ENCODE data around the gene LY6G5B. TPM values are rescaled to one million over a fixed set of nuclear protein-coding genes. Genes with fewer than 3 reads are reported as not detected.

Gene LY6G5B
- total RNA-seq (10 to 100 TPM; 44.1 to 48.8 TPM), polyA plus RNA-seq (under 1 TPM in 1 of 3 donors, not detected in 2; 0.25 TPM), total RNA-seq (3.4 to 7.4 (median 5.3) reads per million in 6 experiments)

- Mint-ChIP-seq H3K27me3 (no peaks in the 10 kb centered on the region), H3K36me3 (peaks cover 0 to 79% (median 13%) of the 10 kb centered on the region in 3 donors), H3K4me1 (peaks cover 12 to 39% (median 32%) of the 10 kb centered on the region in 4 donors), H3K4me3 (no peak within 1 kb of the TSS), H3K27ac (peak within 1 kb of the TSS in 5 of 10 donors; percentile 19 to 83 (median 55)), H3K9me3 (no peaks in the 10 kb centered on the region)
- ATAC-seq (no peak), DNase-seq (no peak)
- POLR2A ChIA-PET: interaction anchor here (1.3 to 1.5 kb wide), 2 partner anchors 17 to 233 kb away, joined by 3 to 8 read pairs; partner anchors contain the start of gene BAG6
Measured at GRCh38 chr6:31669676-31670075, at the start of gene LY6G5B. Gene LY6G5B, plus strand, starts transcription at chr6:31669976. Its CDS starts 975 bp downstream, at chr6:31670951.

GRCh38 chr6:31620586-31621319 is 49.0 kb upstream of the LY6G5B start, which contains the start of gene PRRC2A:
Gene PRRC2A, plus strand, starts transcription at chr6:31620715. Its CDS starts 2,075 bp downstream, at chr6:31622790.
- peak in 4 of 10 donors; percentile 84 to 93 (median 86) for DNase-seq
- no peaks in the 10 kb centered on the region for H3K9me3 Mint-ChIP-seq
- H3K36me3 Mint-ChIP-seq: peaks cover 0 to 38% (median 8%) of the 10 kb centered on the region in 3 donors
- no peaks in the 10 kb centered on the region for H3K27me3 Mint-ChIP-seq
- H3K4me3 Mint-ChIP-seq: peak within 1 kb of the TSS; percentile 77 to 99 (median 94)
- peak within 1 kb of the TSS; percentile 95 to 100 (median 98) for H3K27ac Mint-ChIP-seq
- peaks cover 25 to 52% (median 39%) of the 10 kb centered on the region in 4 donors for H3K4me1 Mint-ChIP-seq
- POLR2A ChIA-PET: interaction anchor here (0.9 to 4.4 kb wide), 11 partner anchors 9 to 242 kb away, joined by 3 to 49 read pairs (median 6); partner anchors contain the start of genes BAG6, C6orf47, CSNK2B and GPANK1
- ATAC-seq: peak; percentile 32 to 58

GRCh38 chr6:31621320-31621939 is 48.3 kb upstream of the LY6G5B start:
- H3K4me3 Mint-ChIP-seq: peak overlapping the region; percentile 77 to 95 (median 91)
- peak overlapping the region; percentile 90 to 97 (median 96) for H3K27ac Mint-ChIP-seq
- ATAC-seq: no peak
- H3K27me3 Mint-ChIP-seq: no peaks in the 10 kb centered on the region
- peaks cover 22 to 46% (median 32%) of the 10 kb centered on the region in 4 donors for H3K4me1 Mint-ChIP-seq
- peaks cover 0 to 44% (median 10%) of the 10 kb centered on the region in 3 donors for H3K36me3 Mint-ChIP-seq
- H3K9me3 Mint-ChIP-seq: no peaks in the 10 kb centered on the region
- POLR2A ChIA-PET: interaction anchor here (0.8 to 4.4 kb wide), 13 partner anchors 10 to 241 kb away, joined by 3 to 49 read pairs (median 5); partner anchors contain the start of genes BAG6, C6orf47, CSNK2B and GPANK1
- peak in 1 of 10 donors; percentile 22 for DNase-seq

GRCh38 chr6:31621991-31622390 is 47.8 kb upstream of the LY6G5B start:
- Mint-ChIP-seq H3K27ac (peak overlapping the region; percentile 90 to 97 (median 96)), H3K36me3 (peaks cover 0 to 50% (median 12%) of the 10 kb centered on the region in 3 donors), H3K27me3 (no peaks in the 10 kb centered on the region), H3K4me3 (peak overlapping the region; percentile 77 to 95 (median 91)), H3K4me1 (peaks cover 19 to 42% (median 28%) of the 10 kb centered on the region in 4 donors), H3K9me3 (no peaks in the 10 kb centered on the region)
- POLR2A ChIA-PET: interaction anchor here (0.8 to 4.4 kb wide), 10 partner anchors 9 to 241 kb away, joined by 3 to 49 read pairs (median 9); partner anchors contain the start of genes BAG6, C6orf47, CSNK2B and GPANK1
- ATAC-seq (no peak), DNase-seq (no peak)

GRCh38 chr6:31622684-31623091 is 47.1 kb upstream of the LY6G5B start:
- POLR2A ChIA-PET: interaction anchor here (0.9 to 4.4 kb wide), 10 partner anchors 10 to 42 kb away, joined by 3 to 49 read pairs (median 10); partner anchors contain the start of genes BAG6, C6orf47, CSNK2B and GPANK1
- peak overlapping the region; percentile 88 to 97 (median 96) for H3K27ac Mint-ChIP-seq
- H3K36me3 Mint-ChIP-seq: peaks cover 6 to 57% (median 18%) of the 10 kb centered on the region in 3 donors
- DNase-seq (no peak), ATAC-seq (no peak)
- peaks cover 24 to 38% (median 31%) of the 10 kb centered on the region in 4 donors for H3K4me1 Mint-ChIP-seq
- H3K4me3 Mint-ChIP-seq: peak overlapping the region in 5 of 10 donors; percentile 8 to 94 (median 77)
- no peaks in the 10 kb centered on the region for H3K27me3 Mint-ChIP-seq
- no peaks in the 10 kb centered on the region for H3K9me3 Mint-ChIP-seq

GRCh38 chr6:31624070-31624469 is 45.7 kb upstream of the LY6G5B start:
- no peaks in the 10 kb centered on the region for H3K9me3 Mint-ChIP-seq
- H3K27ac Mint-ChIP-seq: peak overlapping the region in 3 of 10 donors; percentile 55 to 58 (median 55)
- no peak overlapping the region for H3K4me3 Mint-ChIP-seq
- DNase-seq (no peak), ATAC-seq (no peak)
- H3K36me3 Mint-ChIP-seq: peaks cover 7 to 71% (median 23%) of the 10 kb centered on the region in 3 donors
- H3K27me3 Mint-ChIP-seq: no peaks in the 10 kb centered on the region
- POLR2A ChIA-PET: interaction anchor here (0.8 to 1.1 kb wide), 2 partner anchors 19 to 28 kb away, joined by 3 to 4 read pairs; no protein-coding TSS in a partner anchor
- peaks cover 24 to 36% (median 31%) of the 10 kb centered on the region in 4 donors for H3K4me1 Mint-ChIP-seq

- Mint-ChIP-seq H3K27me3 (no peaks in the 10 kb centered on the region), H3K36me3 (peaks cover 7 to 100% (median 30%) of the 10 kb centered on the region in 3 donors), H3K4me3 (no peak overlapping the region), H3K9me3 (no peaks in the 10 kb centered on the region), H3K27ac (peak overlapping the region in 2 of 10 donors; percentile 36 to 81), H3K4me1 (peaks cover 12 to 23% (median 19%) of the 10 kb centered on the region in 4 donors)
- DNase-seq: no peak
- ATAC-seq: no peak
- POLR2A ChIA-PET: interaction anchor here (0.6 to 3.4 kb wide), 2 partner anchors 19 to 25 kb away, joined by 6 to 14 read pairs; partner anchors contain the start of gene BAG6
Measured at GRCh38 chr6:31626952-31627351, 42.8 kb upstream of the LY6G5B start.

GRCh38 chr6:31627690-31628287 is 42.0 kb upstream of the LY6G5B start:
- Mint-ChIP-seq H3K27me3 (no peaks in the 10 kb centered on the region), H3K9me3 (no peaks in the 10 kb centered on the region), H3K27ac (peak overlapping the region in 4 of 10 donors; percentile 29 to 81 (median 67)), H3K4me1 (peaks cover 3 to 17% (median 13%) of the 10 kb centered on the region in 4 donors), H3K4me3 (no peak overlapping the region), H3K36me3 (peaks cover 7 to 100% (median 30%) of the 10 kb centered on the region in 3 donors)
- no peak for DNase-seq
- no peak for ATAC-seq
- POLR2A ChIA-PET: interaction anchor here (1.0 to 3.4 kb wide), 3 partner anchors 10 to 24 kb away, joined by 4 to 14 read pairs (median 4); partner anchors contain the start of gene BAG6

- peaks cover 7 to 99% (median 31%) of the 10 kb centered on the region in 3 donors for H3K36me3 Mint-ChIP-seq
- H3K27me3 Mint-ChIP-seq: no peaks in the 10 kb centered on the region
- DNase-seq: no peak
- no peaks in the 10 kb centered on the region for H3K9me3 Mint-ChIP-seq
- no peak for ATAC-seq
- no peak overlapping the region for H3K4me3 Mint-ChIP-seq
- POLR2A ChIA-PET: interaction anchor here (0.6 to 1.0 kb wide), 3 partner anchors 9 to 1689 kb away, joined by 3 to 4 read pairs (median 4); partner anchors contain the start of gene ZBTB22
- H3K4me1 Mint-ChIP-seq: peaks cover 2 to 25% (median 11%) of the 10 kb centered on the region in 4 donors
- peak overlapping the region in 3 of 10 donors; percentile 29 to 71 (median 48) for H3K27ac Mint-ChIP-seq
Measured at GRCh38 chr6:31629014-31629413, 40.8 kb upstream of the LY6G5B start.

GRCh38 chr6:31630177-31630934 is 39.4 kb upstream of the LY6G5B start:
- Mint-ChIP-seq H3K4me1 (peaks cover 2 to 25% (median 12%) of the 10 kb centered on the region in 4 donors), H3K9me3 (no peaks in the 10 kb centered on the region), H3K36me3 (peaks cover 7 to 98% (median 31%) of the 10 kb centered on the region in 3 donors), H3K4me3 (no peak overlapping the region), H3K27me3 (no peaks in the 10 kb centered on the region), H3K27ac (peak overlapping the region in 5 of 10 donors; percentile 31 to 73 (median 60))
- no peak for DNase-seq
- POLR2A ChIA-PET: interaction anchor here (1.0 kb wide), 1 partner anchor 9 kb away, joined by 4 read pairs; no protein-coding TSS in a partner anchor
- ATAC-seq: no peak

GRCh38 chr6:31631209-31631608 is 38.6 kb upstream of the LY6G5B start:
- DNase-seq (no peak), ATAC-seq (peak in 1 of 2 donors; percentile 12)
- peaks cover 7 to 98% (median 29%) of the 10 kb centered on the region in 3 donors for H3K36me3 Mint-ChIP-seq
- H3K4me1 Mint-ChIP-seq: peaks cover 2 to 25% (median 11%) of the 10 kb centered on the region in 4 donors
- POLR2A ChIA-PET: interaction anchor here (1.0 kb wide), 1 partner anchor 9 kb away, joined by 4 read pairs; no protein-coding TSS in a partner anchor
- H3K27me3 Mint-ChIP-seq: no peaks in the 10 kb centered on the region
- peak overlapping the region in 1 of 10 donors; percentile 71 for H3K27ac Mint-ChIP-seq
- no peak overlapping the region for H3K4me3 Mint-ChIP-seq
- no peaks in the 10 kb centered on the region for H3K9me3 Mint-ChIP-seq

All from naive thymus-derived CD8-positive, alpha-beta T cell (primary cell).